ENCODE results near the gene TNNT2. TPM values are rescaled to one million over a fixed set of nuclear protein-coding genes. Genes with fewer than 3 reads are reported as not detected.

TNNT2 gene
- polyA plus RNA-seq, 12 donors = 582 to 1,903 (median 1,024) TPM

GRCh38 chr1:201357636-201358348 lies 19.7 kb downstream of the TNNT2 start:
- no peak for DNase-seq

DNA sequence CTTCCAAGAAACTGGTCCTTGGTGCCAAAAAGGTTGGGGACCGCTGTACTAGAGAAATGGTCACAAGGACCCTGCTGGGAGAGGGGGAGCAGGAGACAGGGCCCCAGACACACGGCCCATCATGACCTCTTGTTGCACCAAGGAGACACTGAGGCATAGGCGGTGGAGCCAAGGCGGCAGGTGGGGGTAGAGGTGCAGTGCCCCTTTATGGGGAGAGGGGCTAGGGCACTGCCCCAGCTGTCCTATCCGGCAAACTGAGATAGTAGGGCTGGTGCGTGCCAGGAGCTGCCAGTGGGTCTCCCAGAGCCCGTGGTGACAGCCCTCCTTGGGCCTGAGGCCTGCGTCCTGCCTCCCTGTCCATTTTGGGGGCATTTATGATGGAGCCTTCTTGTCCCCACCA lies 20.3 kb downstream of the TNNT2 start:
- no peak for DNase-seq

DNA sequence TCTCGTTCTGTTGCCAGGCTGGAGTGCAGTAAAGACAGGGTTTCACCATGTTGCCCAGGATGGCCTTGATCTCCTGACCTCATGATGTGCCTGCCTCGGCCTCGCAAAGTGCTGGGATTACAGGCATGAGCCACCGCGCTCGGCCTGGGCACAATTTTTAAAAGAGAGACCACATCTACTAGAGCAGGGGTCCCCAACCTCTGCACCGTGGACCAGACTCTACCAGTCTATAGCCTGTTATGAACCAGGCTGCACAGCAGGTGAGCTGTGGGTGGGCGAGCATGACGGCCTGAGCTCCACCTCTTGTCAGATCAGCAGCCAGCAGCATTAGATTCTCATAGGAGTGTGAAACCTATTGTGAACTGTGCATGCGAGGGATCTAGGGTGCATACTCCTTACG lies 20.8 kb downstream of the TNNT2 start:
- DNase-seq = no peak

- no peak for DNase-seq
Observed at GRCh38 chr1:201356236-201356635, 21.2 kb downstream of the TNNT2 start.

- DNase-seq = no peak
Observed at GRCh38 chr1:201355471-201355870, 22.0 kb downstream of the TNNT2 start.

DNA sequence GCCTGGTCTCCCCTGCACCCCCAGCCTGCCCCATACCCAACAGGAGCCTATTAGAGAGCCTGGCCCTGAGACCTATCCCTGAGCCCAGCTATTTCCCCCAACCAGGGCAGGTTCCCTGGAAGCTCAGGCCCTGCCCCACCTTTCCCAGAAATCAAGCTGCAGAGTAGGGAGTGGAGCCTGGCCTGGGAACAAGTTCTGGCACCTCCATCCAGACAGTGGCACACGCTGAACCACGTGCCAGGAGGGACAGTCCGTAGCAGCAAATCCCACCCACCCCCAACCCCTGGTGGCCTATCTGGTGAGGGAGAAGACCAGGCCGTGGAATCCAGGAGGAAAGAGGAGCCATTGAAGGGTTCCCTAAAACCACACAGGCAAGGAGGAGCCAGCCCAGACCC lies 22.6 kb downstream of the TNNT2 start:
- no peak for DNase-seq

- no peak for DNase-seq
Observed at GRCh38 chr1:201354151-201354900, 23.2 kb downstream of the TNNT2 start.

GRCh38 chr1:201353186-201353940 lies 24.1 kb downstream of the TNNT2 start:
- no peak for DNase-seq

DNA sequence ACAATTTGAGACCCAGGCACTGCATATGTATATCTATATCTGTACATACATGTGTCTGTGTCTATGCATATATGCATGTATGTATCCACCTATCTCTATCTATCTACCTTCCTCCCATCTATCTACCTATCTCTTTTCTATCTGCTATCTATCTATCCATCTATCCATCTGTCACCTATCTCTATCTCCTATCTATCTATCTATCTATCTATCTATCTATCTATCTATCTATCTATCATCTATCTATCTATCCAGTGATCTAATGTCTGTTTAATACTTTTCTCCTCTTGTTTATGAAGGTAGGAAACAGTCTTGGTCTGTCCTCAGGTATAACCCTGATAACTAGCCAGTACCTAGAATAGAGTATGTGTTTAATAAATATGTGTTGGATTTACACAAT lies 25.9 kb downstream of the TNNT2 start:
- DNase-seq = no peak

- DNase-seq = no peak
Observed at GRCh38 chr1:201350884-201351283, 26.6 kb downstream of the TNNT2 start.

DNA sequence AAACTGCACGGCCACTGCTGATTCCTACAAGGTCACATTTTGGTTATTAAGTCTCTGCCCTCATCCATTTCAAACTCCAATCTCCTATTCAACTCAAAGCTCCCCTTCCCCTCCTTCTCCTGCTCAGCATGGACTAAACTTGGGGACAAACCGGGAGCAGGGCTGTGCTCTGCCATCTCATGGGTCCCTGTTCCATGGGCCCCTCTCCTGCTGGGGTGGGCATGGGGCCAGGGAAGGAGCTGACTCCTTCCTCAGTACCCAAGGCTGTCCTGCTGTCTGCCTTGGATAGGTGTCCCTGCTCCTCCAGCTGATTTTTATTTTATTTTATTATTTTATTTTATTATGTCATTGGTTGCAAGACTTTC lies 27.1 kb downstream of the TNNT2 start:
- DNase-seq = no peak

DNA sequence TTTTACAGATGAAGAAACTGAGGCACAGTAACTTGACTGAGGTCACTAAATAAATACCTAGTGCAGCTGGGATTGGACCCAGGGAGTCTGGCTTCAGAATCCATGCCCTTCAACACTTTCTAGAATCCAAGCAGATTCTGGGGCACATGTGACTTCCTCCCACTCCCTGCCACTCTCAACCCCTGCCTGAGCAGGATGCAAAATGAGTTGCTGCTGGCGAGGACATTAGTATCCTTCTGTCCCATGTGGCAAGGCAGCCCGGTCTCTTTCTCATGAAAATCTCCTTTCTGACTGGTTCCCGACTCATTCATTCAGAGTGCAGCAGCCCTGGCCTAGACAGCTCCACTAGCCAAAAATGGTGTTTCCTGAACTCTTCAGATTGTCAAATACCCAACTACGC lies 28.4 kb downstream of the TNNT2 start:
- no peak for DNase-seq

- no peak for DNase-seq
Observed at GRCh38 chr1:201348211-201348566, 29.3 kb downstream of the TNNT2 start.

DNA sequence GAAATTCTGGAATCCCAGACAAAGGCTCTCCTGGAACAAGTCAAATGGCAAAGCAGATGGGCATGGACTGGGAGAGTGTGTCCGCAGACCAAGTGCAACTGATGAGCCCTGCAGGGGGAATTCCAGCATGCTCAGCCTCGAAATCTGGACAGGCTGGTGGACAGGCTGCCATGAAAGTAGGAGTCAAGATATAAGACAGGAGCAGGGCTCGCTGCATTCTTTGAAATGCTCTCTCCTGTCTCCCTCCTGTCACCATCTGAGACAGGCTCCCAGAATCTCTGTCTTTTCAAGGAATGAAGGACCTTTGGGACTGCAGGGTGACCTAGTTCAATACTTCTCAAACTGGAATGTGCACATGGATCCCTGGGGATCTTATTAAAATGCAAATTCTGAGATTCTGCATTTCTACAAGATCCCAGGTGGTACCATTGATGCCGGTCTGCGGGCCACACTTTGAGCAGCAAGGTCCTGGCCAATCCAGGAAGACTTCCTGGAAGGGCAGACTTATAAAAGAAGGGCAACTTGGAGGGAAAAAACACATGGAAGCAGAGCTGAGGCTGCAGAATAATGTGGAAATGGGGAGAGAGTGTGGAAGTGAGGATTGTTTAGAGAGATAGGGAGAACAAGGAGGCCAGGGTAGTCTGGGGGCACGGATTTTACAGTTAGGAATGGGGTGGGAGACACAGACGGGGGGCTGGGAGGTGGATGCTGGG lies 29.8 kb downstream of the TNNT2 start:
- no peak for DNase-seq

DNA sequence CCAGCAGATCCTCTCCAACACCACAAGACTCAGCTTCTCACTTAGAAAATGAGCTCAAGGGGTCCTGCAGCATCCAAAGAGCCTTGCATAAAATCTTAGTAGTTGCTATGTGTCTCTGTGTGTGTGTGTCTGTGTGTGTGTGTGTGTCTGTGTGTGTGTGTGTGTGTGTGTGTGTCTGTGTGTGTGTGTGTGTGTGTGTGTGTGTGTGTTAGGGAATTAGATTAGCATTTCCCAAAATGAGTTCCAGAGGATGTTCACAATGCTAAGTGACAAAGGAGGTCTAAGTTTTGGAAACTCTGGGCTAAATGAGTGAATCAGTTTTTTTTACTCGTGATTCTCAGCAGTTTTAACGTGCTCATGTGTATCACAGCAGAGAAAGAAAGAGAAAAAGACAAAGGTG lies 30.5 kb downstream of the TNNT2 start:
- no peak for DNase-seq

DNA sequence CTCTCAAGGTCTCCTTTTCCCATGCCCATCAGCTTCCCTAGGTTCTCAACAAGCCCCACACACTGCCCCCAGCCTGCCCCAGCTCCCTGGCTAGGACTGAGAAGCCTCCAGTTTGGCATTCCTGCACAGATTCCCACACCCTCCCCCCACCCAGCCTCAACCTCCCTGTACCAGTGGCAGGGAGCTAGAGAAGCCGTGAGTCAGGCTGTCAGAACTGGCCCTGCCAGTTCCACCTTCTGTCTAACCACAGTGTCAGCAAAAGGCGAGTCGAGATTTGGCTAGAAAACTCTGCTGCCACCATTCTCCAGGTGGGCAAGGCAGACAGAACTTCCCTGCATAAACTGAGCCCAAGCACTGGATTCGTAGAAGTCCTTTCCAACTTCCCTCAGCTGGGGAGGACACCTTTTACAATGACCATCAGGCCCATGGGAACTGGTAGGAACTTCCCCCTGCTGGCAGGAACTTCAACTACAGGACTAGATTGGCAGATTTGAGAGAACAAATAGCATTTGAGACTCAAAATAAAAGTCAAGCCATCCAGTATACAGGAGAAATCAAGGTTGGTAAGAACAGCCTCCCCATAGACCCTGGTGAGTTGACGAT lies 31.0 kb downstream of the TNNT2 start:
- DNase-seq = no peak

GRCh38 chr1:201345081-201345355 lies 32.5 kb downstream of the TNNT2 start:
- no peak for DNase-seq

DNA sequence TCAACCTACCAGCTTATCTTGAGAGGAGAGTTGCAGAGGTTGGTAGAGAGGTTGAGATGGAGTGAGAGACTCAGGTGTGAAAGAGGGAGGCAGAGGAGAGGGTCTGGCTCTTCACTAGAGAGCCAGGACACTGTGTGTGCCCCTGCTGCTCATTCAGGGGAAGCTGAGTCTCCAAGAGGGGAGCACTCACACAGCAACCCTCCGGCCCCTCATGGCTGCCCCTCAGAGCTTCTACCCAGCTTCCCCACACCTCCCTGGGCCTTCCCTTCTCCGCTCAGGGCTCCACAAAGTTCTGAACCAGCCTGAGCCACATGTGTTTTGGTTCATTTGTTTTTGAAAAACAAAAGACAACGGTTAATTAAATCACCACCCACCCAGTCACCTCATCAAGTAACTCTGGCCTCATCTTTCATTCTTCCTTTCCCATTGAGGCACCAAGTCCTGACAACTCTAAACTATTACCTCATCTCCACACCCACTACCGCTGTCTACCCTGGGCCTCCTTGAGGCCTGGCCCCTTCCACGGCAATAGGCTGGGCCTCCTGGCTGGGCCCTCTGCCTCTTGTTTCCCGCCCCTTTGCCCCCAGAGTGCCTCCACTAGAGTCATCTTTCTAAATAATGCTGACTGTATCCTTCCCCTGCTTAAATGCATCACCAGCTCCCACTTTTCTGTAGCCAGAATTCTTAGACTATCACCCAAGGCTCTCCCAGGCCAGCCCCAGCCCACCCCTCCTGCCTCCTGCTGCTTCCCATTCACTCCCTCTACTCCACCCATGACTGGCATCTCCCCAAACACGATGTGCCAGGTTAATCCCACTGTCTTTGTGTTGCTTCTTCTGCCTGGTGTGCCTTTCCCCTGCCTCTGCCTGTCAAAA lies 33.0 kb downstream of the TNNT2 start:
- DNase-seq = no peak

DNA sequence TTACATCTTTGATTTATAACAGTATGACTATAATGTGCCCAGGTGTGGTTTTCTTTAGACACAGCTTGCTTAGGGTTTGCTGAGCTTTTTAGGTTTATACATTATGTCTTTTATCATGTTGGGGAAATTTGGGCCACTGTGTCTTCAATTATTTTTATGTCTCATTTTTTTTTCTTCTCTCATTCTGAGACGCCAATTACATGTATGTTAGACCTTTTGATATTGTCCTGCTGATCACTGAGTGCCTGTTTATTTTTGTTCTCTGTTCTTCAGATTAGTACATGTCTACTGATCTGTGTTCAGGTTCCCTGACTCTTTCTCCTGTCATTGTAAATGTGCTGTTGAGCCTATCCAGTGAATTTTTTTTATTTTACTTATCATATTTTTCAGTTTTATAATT lies 36.1 kb downstream of the TNNT2 start:
- DNase-seq = no peak

- no peak for DNase-seq
Observed at GRCh38 chr1:201336711-201337450, 40.6 kb downstream of the TNNT2 start.

Data from muscle of arm (tissue), 12 donors.